Stimulated activated CD4-positive, alpha-beta T cell treated with anti-CD3 and anti-CD28 coated beads, Interleukin-12 subunit alpha, Interleukin-12 subunit beta, amount 100 ng/mL, for 48 hours (primary cell): ENCODE data around the gene NRCAM.
"Not testable (repeated sequence)": the region's sequence is repeated elsewhere in the genome, so short reads cannot be mapped to it uniquely, and the experiment has no call there.

Experiments used
- DNase-seq, 3 donors: peaks; one replicate each; pipeline ENCODE4 v3.0.0-alpha.2; 2020; ENCODE audit warnings: low read depth in 2 of 3, low spot score in 1 of 3

The NRCAM gene

DNA sequence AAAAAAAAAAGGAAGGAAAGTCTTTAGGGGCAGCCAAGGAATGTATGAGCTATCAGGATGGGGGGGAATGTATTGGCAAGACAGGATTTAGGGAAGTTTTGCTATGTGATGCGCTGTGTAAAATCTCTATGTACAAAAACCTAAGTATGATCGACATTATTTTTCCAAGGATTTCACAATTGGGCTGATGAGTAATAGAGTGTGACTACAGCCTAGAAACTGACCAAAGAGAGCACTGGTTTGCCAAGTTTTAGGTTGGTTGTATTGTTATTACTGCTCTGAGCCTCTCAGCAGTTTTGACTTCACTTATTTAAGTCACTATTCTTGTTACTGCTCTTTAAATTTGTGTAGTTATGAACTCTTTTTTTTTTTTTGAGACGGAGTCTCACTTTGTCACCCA is 107.3 kb downstream of the NRCAM start:
- DNase-seq, result no peak

DNA sequence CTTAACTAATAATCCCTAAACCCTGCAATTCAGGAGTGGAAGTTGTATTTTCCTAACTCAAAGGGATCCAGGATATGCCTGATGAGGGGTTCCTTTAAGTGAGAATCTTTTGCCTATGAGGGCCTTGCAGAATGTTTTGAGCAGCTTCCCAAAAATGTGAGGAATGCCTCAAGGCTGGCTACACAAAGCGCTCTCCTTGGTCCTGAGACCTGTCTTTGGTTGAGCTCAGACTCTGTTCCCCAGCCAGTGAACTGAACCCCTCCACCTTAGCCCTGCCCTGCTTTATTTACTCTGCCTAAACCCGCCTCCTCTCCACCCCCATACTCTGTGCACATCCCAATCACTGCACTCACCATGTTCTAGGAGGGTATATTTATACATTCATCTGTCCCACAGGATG is 108.6 kb downstream of the NRCAM start:
- DNase-seq, result no peak

GRCh38 chr7:108345710-108346336 is 110.4 kb downstream of the NRCAM start:
- no peak for DNase-seq

DNA sequence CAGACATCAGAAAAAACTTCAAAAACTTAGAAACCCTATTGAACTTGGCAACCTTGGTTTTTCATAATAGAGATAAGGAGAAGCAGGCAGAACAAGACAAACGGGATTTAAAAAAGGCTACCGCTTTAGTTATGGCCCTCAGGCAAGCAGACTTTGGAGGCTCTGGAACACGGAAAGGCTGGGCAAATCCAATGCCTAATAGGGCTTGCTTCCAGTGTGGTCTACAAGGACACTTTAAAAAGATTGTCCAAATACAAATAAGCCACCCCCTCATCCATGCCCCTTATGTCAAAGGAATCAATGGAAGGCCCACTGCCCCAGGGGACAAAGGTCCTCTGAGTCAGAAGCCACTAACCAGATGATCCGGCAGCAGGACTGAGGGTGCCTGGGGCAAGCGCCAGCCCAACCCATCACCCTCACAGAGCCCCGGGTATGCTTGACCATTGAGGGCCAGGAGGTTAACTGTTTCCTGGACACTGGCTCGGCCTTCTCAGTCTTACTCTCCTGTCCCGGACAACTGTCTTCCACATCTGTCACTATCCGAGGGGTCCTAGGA is 115.3 kb downstream of the NRCAM start:
- no peak for DNase-seq

DNA sequence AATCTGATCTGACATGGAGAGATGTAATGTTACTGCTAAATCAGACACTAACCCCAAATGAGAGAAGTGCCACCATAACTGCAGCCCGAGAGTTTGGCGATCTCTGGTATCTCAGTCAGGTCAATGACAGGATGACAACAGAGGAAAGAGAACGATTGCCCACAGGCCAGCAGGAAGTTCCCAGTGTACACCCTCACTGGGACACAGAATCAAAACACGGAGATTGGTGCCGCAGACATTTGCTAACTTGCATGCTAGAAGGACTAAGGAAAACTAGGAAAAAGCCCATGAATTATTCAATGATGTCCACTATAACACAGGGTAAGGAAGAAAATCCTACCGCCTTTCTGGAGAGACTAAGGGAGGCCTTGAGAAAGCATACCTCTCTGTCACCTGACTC is 115.8 kb downstream of the NRCAM start:
- DNase-seq, result not testable (repeated sequence)

GRCh38 chr7:108335269-108335918 is 120.8 kb downstream of the NRCAM start:
- no peak for DNase-seq

- no peak for DNase-seq
Observed at GRCh38 chr7:108332937-108333336, 123.3 kb downstream of the NRCAM start.

DNA sequence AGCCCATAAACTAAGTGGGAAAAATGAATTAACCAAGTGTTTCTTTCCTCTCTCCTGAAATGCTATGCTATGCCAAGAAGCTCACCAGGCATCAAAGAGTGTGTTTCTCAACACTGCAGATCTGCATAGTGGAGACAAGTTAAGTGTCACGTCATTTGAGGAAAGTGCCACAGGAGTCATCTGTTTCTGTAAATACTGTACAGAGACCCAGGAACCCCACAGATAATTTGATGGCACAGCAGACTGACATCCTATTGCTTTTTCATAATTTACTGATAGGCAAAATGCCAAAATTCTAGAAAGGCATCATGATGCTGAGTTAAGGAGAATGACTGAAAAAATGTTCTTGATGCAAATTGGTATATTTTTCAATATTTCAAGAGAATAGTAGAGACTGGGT is 124.3 kb downstream of the NRCAM start:
- DNase-seq, result no peak

DNA sequence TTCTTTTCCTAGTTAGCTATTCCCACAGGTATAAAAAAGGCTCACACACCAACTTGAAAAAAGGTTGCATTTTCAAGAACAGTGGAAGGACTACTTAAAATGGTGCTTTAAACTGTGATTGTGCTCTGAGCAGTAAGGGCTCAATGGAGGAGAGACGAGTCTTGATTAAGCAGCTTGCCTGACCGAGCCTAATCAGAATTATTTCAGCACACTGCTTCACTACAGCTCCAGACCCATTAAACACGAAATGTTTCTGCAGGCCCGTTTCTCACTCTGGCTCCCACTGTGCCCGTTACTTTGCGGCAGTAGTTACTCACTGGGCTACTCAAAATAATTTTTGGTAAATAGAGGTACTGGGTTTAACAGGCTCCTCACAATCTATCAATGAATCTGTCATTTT is 126.0 kb downstream of the NRCAM start:
- no peak for DNase-seq

DNA sequence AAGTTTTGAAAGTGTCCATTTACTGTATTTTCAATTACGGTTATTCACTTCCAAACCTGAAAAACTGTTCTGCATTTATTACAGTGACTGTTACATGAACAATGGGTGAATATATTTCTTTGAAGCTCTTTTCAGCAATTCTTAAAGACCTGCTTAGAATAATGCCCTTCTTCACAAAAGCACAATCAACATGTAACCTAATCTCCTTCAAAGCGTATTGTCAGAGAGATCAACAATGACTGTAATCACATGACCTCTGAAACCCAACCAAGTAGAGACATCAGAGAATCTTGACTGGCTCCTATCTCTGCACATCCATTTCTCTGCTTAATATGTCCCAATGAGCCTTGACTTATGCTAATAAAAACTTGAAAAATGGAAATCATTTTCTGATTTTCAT is 126.7 kb downstream of the NRCAM start:
- no peak for DNase-seq

DNA sequence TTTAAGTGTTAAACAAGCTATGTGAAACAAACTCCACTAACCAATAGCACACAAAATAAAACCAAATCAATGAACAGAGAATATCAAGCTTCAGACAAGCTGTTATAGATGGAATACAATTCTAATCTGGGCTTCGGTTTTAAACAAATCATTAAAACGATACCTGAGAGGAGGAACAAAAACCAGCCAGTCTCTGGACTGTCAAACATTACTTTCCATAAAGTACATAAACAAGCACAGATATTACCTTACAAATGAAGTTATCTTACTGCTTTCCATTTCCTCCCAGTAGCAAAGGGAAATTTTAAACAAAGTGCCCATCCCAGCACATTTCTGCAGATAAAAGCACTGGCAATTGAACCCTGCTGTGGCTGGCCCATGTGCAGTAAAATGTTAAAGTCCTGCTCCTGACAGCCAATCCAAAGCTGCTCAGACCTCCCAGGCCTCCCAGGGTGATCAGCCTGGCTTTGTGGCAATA is 128.0 kb downstream of the NRCAM start:
- DNase-seq, result no peak

DNA sequence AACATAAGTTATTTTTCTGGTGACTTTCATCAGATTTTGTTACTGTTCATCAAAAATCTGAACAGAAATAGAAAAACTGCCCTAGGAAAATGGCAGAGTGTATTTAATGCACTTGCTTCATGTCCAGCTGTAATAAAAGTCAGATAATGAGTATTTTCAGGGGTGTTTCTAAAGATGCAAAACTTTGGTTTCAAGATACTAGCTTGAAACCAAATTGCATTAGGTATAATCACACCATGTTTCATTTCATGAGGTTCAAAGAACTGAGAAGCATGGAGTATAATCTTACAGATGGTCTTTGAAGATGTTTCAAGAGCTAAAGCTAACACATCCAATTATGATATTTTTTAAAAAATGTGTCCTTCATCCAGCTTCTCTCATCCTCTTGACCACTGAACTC is 128.9 kb downstream of the NRCAM start:
- no peak for DNase-seq

GRCh38 chr7:108326938-108327337 is 129.3 kb downstream of the NRCAM start:
- no peak for DNase-seq

DNA sequence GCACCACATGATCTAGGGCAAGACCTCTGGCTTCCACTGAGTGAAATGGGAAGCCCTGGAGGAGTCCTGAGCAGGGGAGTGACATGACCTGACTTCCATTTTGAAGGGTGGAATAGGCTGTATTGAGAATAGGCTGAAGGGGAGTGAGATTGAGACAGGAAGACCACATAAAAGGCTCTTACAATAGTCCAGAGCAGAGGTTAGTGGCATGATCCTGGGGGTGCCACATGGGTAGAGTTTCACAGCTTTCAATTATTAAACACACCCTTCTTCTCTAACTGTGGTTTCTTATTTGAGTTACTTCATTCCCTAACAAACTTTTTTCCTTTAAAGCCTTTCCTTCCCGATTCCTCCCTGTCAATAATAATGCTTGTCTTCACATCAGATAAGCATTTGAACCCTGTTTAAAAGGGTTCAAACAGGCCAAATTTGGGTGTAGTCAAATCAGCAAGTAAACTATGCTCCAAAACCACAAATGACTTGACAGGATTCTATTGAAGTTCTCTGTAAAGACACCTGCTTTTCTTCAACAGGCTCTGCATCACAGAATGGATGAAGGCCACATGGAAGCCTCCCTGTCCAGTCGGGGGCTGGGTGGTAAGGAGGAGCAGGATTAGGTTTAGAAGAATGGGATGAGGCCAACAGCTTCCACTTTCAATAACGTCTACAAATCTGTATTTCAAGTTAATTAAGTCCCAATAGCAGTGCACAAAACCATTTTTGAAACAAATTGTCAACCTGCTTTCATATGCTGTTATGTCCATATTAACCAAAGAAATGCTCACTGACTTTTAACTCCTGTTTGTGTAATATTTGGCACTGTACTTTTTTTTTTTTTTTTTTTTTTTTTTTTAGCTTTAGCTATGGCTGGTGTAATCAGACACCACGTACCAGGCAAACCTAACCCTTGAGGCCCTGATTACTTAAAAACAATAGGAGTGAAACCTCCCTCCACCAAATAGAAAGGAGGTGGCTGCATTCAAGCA is 131.9 kb downstream of the NRCAM start:
- no peak for DNase-seq

DNA sequence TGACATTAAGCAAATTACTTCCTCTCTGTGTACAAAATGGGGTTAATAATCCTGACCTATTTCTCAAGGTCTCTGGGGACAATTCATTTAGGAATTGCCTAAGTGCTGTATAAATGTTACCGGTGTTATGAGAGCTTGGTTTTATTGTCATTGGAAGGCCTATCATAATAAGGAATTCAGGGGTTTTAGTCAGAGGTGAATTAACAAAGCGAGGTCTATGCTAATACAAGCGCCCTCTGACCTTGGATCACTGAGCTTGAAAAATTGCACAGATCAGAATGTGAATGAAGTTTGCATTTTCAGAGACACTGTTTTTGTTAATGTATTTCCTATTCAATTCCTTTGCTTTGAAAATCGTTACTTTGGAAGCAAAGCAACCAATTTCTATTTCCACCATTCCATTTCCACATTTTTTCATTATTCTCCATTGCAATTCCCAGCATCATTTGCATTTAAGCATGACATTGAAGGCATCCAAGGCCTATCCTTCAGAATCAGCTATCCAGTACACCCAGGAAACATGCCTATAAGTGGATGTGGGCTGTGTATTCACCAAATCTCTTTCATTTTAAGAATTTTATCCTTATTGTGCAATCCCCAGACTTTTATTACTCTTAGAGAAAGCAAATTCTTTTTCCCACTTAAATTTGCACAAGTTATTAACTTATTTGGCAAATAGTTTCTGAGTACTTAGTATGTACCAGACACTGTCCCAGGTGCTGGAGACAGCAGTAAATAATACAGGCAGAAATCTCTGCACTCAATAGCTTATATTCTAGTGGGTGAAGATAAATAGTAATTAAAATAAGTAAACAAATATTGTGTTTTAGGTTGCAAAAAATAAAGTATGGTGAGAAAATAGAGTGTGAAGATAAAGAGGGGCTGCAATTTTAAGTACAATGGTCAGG is 133.1 kb downstream of the NRCAM start:
- no peak for DNase-seq

DNA sequence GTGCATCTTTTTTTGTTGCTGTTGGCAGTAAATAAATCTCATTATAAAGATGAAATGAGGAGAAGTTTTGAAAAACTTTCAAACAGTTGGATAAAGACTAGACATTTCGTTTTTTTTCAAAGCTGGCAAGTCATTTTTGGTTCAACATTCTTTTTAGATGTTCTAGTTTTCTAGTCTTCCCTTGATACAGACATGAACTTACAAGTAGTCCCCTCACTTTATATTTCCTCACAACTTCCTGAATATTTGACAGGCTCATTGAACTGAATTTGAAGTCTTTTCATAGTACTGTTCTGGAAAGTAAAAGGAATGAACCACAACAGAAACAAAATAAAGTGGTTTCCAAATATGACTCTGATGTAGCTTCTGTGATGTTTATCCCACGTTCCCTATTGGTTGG is 134.2 kb downstream of the NRCAM start:
- no peak for DNase-seq

- DNase-seq, result no peak
Observed at GRCh38 chr7:108321359-108321758, 134.9 kb downstream of the NRCAM start.

- DNase-seq, result no peak
Observed at GRCh38 chr7:108316708-108317107, 139.5 kb downstream of the NRCAM start.

DNA sequence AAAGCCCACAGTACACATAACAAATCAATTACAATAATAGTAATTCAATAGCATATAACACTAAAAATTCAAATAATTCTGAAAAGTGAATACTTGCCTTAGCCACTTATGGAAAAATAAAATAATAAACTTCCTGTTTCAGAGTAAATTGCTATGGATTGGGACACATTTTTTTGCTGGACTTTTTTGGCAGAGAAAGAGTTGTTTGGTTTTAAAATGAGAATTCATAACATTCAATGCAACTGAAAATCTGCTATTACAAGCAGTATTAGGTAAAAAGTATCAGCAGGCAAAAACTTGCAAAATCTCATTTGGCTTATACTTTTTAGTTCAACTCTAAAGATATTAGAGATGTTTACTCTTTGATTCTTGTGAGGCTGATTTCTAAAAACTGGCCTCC is 141.7 kb downstream of the NRCAM start:
- no peak for DNase-seq

GRCh38 chr7:108314049-108314448 is 142.2 kb downstream of the NRCAM start:
- DNase-seq, result no peak

DNA sequence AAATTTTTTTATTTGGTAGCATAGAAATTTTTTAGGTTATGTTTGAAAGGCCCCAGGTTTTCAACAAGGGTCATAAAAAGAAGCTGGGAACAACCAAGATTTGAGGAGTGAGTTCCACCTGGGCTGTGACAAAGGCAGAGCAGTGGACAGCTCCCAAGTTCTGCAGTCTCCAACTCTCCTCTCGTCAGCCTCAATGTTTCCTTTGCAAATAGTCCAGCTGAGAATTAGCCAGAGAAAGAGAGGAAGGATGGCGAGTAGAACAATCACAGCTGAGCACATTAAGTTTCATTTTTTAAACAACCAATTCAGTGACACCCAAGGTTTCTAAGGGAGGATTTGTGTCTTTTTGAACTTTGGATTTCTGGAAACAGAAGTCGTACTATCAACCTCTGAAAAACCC is 143.2 kb downstream of the NRCAM start:
- no peak for DNase-seq
